GM18868 (cell line): Measurements from ENCODE around the gene WNT8B.
A peak's percentile ranks its signal among the peaks of the same experiment; 100 is the strongest.

Source experiments
- ATAC-seq: cut with Tn5 transposase; IDR thresholded peaks from one replicate; pipeline ENCODE4 v1.9.1; 2021; ENCODE audit warnings: mild to moderate bottlenecking, moderate library complexity; ENCODE audit not compliant: unreplicated experiment

WNT8B gene

GRCh38 chr10:100518761-100519241, 56.0 kb downstream of the WNT8B start:
- no peak for ATAC-seq

GRCh38 chr10:100519311-100520051, 56.7 kb downstream of the WNT8B start, which contains the start of gene SEC31B:
SEC31B (minus strand) TSS chr10:100519861; CDS start chr10:100516952, 2,909 bp downstream.
- no peak for ATAC-seq

- ATAC-seq: no peak
Measured at GRCh38 chr10:100520811-100521210, 58.0 kb downstream of the WNT8B start.

GRCh38 chr10:100522107-100522801, 59.4 kb downstream of the WNT8B start:
- ATAC-seq: no peak

- no peak for ATAC-seq
Measured at GRCh38 chr10:100522945-100523344, 60.1 kb downstream of the WNT8B start.

- no peak for ATAC-seq
Measured at GRCh38 chr10:100524206-100524605, 61.4 kb downstream of the WNT8B start.

- ATAC-seq: no peak
Measured at GRCh38 chr10:100524638-100525037, 61.8 kb downstream of the WNT8B start.

- no peak for ATAC-seq
Measured at GRCh38 chr10:100528123-100528886, 65.5 kb downstream of the WNT8B start.

- ATAC-seq: no peak
Measured at GRCh38 chr10:100528921-100529474, 66.2 kb downstream of the WNT8B start.

- ATAC-seq: peak; percentile 58
Measured at GRCh38 chr10:100529475-100530298, 66.9 kb downstream of the WNT8B start, which contains the start of gene NDUFB8. NDUFB8 (minus strand) TSS chr10:100529871; CDS start chr10:100529851, 20 bp downstream.

- no peak for ATAC-seq
Measured at GRCh38 chr10:100531761-100532160, 69.0 kb downstream of the WNT8B start.
